Large intestine (tissue), 3 donors: ENCODE results near the gene BPIFB3. TPM values are rescaled to one million over a fixed set of nuclear protein-coding genes. Genes with fewer than 3 reads are reported as not detected.
"Not testable (repeated sequence)": the region's sequence is repeated elsewhere in the genome, so short reads cannot be mapped to it uniquely, and the experiment has no call there.

Experiments
- DNase-seq, 2 donors: peaks; one replicate each; pipeline versions ENCODE4 v3.0.0 to v3.0.0-alpha.2; 2013
- H3K27ac ChIP-seq: one replicate; pipeline ENCODE4 v1.5.1; 2013; ENCODE audit warnings: low read length
- H3K27me3 ChIP-seq: 2 replicates; pipeline ENCODE4 v1.6.1; 2013; ENCODE audit warnings: low read length; ENCODE audit not compliant: control insufficient read depth, insufficient read depth
- H3K36me3 ChIP-seq: 2 replicates; pipeline ENCODE4 v1.6.1; 2013; ENCODE audit warnings: low read length; ENCODE audit not compliant: control insufficient read depth, insufficient read depth
- H3K4me1 ChIP-seq: one replicate; pipeline ENCODE4 v1.6.1; 2013; ENCODE audit warnings: low read length; ENCODE audit not compliant: control insufficient read depth, insufficient read depth
- H3K4me3 ChIP-seq: one replicate; pipeline ENCODE4 v1.5.1; 2013; ENCODE audit warnings: low read length
- H3K9me3 ChIP-seq: one replicate; pipeline ENCODE4 v1.6.1; 2013; ENCODE audit warnings: mild to moderate bottlenecking, low read depth, low read length, moderate library complexity; ENCODE audit not compliant: control insufficient read depth
- WGBS: methylation state at CpG from one replicate; pipeline ENCODE4 v1.1.5; 2013; ENCODE audit warnings: low lambda C conversion rate; ENCODE audit not compliant: insufficient coverage; 5-methylcytosine and 5-hydroxymethylcytosine counted together
- polyA plus RNA-seq: library from polyadenylated mRNA; unstranded; fragments of 120-200 nt; gene quantifications from one replicate; pipeline ENCODE4 v1.2.1, GENCODE V29; 2013

BPIFB3 gene
- polyA plus RNA-seq, 1 donor, result not detected

DNA sequence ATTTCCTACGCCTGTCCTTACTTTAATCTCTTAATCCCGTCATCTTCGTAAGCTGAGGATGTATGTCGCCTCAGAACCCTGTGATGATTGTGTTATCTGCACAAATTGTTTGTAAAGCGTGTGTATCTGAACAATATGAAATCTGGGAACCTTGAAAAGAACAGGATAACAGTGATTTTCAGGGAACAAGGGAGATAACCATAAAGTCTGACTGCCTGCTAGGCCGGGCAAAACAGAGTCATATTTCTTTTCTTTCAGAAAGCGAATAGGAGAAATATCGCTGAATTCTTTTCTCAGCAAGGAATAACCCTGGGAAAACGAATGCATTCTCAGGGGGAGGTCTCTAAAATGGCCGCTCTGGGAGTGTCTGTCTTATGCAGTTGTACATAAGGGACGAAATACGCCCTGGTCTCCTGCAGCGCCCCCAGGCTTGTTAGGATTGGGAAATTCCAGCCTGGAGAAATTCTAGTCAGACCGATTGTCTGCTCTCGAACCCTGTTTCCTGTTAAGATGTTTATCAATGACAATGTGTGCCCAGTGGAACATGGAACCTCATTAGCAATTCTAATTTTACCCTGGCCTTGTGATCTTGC, 8.5 kb upstream of the BPIFB3 start:
- 100% methylated on average over 2 of the region's 15 CpGs for WGBS
- H3K36me3 ChIP-seq, DNase-seq: not testable (repeated sequence)

DNA sequence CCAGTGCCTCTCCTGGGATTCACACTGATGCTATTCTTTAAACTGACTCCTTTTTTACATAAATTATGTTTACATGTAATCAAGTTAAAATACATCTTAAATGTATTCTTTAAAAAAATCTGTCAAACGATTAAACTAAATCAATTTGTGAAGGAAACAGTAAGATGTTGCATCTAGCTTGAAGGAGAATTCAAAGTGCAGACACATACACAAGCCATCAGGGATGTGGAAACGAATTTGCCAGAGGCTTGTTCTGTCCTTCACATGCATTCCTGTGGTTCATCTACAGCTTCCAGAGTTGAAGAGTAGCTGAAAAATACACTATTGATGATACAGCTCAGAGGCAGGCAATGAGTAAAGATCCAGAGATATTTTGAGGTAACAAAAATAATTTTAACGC, 7.3 kb upstream of the BPIFB3 start:
- no peaks in the 10 kb centered on the region for H3K9me3 ChIP-seq
- WGBS, result no CpG with 5 or more reads among the region's 3 CpGs
- no peak overlapping the region for H3K4me3 ChIP-seq
- H3K27ac ChIP-seq, result no peak overlapping the region
- no peak for DNase-seq
- H3K36me3 ChIP-seq, result no peaks in the 10 kb centered on the region
- no peaks in the 10 kb centered on the region for H3K4me1 ChIP-seq
- no peaks in the 10 kb centered on the region for H3K27me3 ChIP-seq

More for the DNA sequence above, 8.5 kb upstream of the BPIFB3 start:
- not testable (repeated sequence) for H3K9me3 ChIP-seq, H3K4me3 ChIP-seq, H3K27me3 ChIP-seq, H3K4me1 ChIP-seq, H3K27ac ChIP-seq

DNA sequence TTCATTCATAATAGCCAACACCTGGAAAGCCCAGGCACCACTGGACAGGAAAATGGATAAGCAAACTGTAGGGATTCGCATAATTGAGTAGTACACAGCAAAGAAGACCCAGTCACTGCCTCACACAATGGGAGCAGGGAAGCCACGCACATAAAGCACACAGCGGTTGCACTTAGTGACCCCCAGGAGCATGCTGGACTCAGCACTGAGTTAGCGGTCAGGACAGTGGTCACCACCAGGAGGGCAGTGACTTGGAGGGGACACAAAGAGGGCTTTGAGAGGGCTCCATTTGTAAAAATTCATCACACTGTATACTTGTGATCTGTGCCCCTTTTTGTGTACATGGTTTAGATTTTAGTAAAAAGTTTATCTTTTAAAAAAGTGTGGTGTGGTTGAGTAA, 2.4 kb upstream of the BPIFB3 start:
- no CpG with 5 or more reads among the region's 4 CpGs for WGBS

DNA sequence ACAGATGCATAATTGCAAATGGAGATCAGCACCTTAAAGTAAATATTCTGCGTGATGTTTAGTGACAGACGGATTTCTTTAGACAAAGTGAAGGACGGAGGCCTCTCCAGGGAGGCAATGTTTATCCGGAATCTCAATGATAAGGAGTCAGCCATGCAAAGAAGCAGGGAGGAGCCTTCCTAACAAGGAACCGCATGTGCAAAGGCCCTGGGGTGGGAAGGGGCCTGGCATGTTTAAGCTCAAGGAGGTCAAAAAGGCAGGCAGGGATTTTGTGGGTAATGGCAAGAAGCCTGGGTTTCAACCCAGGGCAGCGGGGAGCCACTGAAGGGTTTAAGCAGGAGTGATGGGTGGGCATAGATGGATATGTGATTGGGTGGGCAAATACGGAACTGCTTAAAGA, 678 bp downstream of the BPIFB3 start:
- Histone ChIP-seq H3K4me1 (no peaks in the 10 kb centered on the region), H3K27me3 (no peaks in the 10 kb centered on the region), H3K4me3 (no peak overlapping the region), H3K36me3 (no peaks in the 10 kb centered on the region), H3K9me3 (no peaks in the 10 kb centered on the region), H3K27ac (no peak overlapping the region)
- DNase-seq, result no peak
- 60% methylated on average over 1 of the region's 7 CpGs for WGBS

More for the DNA sequence above, 2.4 kb upstream of the BPIFB3 start:
- Histone ChIP-seq H3K27ac (no peak overlapping the region), H3K36me3 (no peaks in the 10 kb centered on the region), H3K4me3 (no peak overlapping the region), H3K9me3 (no peaks in the 10 kb centered on the region), H3K27me3 (no peaks in the 10 kb centered on the region), H3K4me1 (no peaks in the 10 kb centered on the region)
- DNase-seq, result no peak

DNA sequence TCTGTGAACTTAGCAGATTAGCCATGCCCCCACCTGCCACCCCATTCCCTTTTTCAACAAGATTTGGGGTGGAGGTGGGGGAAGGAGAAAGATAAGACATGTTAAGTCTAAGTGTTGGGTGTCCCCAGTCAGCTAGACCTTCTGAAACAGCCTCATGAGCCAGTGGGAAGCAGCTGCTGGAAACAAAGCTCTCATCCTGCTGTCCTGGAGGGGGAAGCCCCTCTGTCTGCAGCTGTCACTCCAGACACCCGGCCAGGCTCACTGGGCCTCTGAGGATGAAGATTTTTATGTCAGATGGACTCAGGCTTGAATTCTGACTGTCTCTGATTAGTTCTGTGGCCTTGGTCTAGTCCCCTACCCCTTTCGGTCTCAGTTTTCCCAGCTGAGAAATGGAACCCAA, 1.1 kb downstream of the BPIFB3 start:
- WGBS, result no CpG with 5 or more reads among the region's 2 CpGs
- H3K27ac ChIP-seq, result no peak overlapping the region
- H3K36me3 ChIP-seq, result no peaks in the 10 kb centered on the region
- no peaks in the 10 kb centered on the region for H3K9me3 ChIP-seq
- no peaks in the 10 kb centered on the region for H3K27me3 ChIP-seq
- no peak for DNase-seq
- no peak overlapping the region for H3K4me3 ChIP-seq
- H3K4me1 ChIP-seq, result no peaks in the 10 kb centered on the region

DNA sequence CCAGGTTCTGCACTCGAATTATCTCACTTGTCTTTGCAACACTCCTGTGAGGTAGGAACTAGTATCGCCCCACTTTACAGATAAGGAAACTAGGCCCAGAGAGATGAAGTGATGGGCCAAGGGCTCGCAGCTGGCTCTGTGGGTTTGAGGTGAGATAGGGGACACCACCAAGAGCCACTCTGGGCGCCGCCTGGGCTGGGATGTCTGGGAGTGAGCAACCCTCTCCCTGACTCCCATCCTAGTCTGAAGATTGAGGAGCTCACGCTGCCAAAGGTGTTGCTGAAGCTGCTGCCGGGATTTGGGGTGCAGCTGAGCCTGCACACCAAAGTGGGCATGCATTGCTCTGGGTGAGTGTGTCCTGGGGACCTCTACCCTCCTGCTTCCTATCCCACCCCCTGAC, 5.4 kb downstream of the BPIFB3 start:
- Histone ChIP-seq H3K27me3 (no peaks in the 10 kb centered on the region), H3K4me3 (no peak overlapping the region), H3K27ac (no peak overlapping the region), H3K4me1 (no peaks in the 10 kb centered on the region), H3K9me3 (no peaks in the 10 kb centered on the region), H3K36me3 (no peaks in the 10 kb centered on the region)
- no CpG with 5 or more reads among the region's 7 CpGs for WGBS
- no peak for DNase-seq

DNA sequence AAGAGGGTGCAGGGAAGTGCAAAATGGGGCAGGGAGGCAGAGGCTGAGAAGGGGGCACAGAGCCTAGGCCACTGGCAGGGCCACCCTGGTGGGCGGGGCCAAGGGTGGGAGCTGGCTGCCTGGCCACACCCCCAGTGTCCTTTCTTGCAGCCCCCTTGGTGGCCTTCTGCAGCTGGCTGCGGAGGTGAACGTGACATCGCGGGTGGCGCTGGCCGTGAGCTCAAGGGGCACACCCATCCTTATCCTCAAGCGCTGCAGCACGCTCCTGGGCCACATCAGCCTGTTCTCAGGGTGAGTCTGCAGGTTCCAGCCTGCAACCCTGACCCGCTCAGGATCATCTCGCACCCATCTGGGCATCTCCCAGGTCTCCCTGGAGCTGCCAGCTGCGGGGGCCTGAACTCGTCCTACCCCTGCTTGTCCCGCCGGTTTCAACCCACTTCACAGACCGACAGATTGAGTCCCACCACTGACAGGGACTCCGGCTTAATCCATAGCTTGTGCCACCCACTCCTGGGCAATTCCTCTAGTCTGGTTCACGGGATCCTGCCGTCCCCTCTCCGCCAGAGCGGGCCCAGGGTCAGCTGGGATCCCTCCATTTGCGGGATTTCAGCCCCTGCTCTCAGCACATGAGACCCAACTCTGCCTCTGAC, 6.2 kb downstream of the BPIFB3 start:
- no peak overlapping the region for H3K4me3 ChIP-seq
- DNase-seq, result no peak

DNA sequence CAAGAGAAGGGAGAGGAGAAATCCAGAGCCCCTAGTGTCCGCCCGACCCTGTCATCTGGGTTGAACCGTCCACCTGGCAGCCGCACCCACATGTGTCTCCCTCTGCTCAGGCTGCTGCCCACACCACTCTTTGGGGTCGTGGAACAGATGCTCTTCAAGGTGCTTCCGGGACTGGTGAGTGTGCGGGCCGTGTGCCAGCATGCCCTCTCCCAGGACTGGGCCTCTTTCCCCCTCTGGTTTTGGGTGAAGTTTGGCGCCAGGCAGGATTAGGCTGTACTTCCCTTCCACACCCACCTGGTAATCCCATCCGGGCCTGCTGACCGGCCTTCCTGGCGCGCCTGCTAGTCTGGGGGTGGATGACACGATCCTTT, 7.9 kb downstream of the BPIFB3 start:
- Histone ChIP-seq H3K9me3 (no peaks in the 10 kb centered on the region), H3K4me3 (no peak overlapping the region), H3K4me1 (no peaks in the 10 kb centered on the region), H3K27ac (no peak overlapping the region), H3K27me3 (no peaks in the 10 kb centered on the region), H3K36me3 (no peaks in the 10 kb centered on the region)
- no peak for DNase-seq
- no CpG with 5 or more reads among the region's 14 CpGs for WGBS

More for the DNA sequence above, 6.2 kb downstream of the BPIFB3 start:
- H3K36me3 ChIP-seq, result no peaks in the 10 kb centered on the region
- no CpG with 5 or more reads among the region's 22 CpGs for WGBS
- H3K4me1 ChIP-seq, result no peaks in the 10 kb centered on the region
- H3K27me3 ChIP-seq, result no peaks in the 10 kb centered on the region
- H3K27ac ChIP-seq, result no peak overlapping the region
- no peaks in the 10 kb centered on the region for H3K9me3 ChIP-seq

DNA sequence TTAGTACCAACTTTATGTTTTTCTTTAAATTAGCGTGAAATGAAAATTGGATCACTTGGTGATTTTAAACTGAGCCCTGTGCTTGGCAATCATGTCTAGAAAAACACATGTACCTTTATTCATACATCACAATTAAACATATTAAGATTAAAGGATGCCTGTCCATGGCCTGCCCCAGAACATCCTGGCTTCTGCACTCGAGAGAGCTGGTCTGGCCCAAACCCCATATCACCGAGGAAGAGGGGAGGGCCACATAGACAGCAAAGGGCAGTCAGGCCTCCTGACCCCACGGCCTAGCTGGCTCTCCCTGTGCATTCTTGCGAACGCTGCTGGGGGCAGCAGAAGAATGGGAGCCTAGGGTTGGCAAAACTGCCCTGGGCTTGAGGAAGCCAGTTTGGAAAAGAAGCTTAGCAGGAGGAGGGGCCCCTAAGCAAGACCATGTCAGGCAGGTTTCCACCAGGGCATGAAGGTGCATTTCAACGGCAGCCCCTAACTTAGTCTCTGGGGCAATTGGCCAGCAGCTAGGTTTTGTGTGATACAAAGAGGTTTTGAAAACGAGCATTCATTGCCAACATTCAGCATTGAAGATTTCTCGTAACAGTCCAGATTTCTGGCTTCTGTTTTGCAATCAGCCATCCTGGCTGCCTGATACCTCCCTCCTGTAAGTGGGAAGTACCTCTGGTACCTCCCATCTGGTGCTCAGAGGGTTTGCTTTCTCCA, 8.6 kb downstream of the BPIFB3 start:
- WGBS, result no CpG with 5 or more reads among the region's 9 CpGs

DNA sequence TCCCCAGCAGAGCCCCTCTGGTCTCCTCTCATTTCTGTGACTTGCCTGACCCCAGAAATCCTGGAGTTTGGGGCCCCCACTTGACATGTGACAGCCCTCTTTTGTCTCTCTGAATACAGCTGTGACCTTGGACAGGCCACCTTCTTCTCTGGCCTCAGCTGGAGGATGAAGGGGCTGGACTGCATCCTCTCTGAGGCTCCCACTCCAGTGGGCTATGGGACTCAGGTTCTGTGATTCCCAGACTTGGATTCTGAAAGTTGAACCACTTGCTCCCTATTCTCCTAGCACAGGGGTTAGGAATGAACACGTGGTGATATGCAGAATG, 9.1 kb downstream of the BPIFB3 start:
- no CpG with 5 or more reads among the region's 1 CpG for WGBS
- H3K9me3 ChIP-seq, result no peaks in the 10 kb centered on the region
- H3K27ac ChIP-seq, result no peak overlapping the region
- no peak for DNase-seq
- H3K4me3 ChIP-seq, result no peak overlapping the region
- no peaks in the 10 kb centered on the region for H3K4me1 ChIP-seq
- H3K36me3 ChIP-seq, result no peaks in the 10 kb centered on the region
- no peaks in the 10 kb centered on the region for H3K27me3 ChIP-seq

More for the DNA sequence above, 8.6 kb downstream of the BPIFB3 start:
- Histone ChIP-seq H3K27ac (no peak overlapping the region), H3K4me1 (no peaks in the 10 kb centered on the region), H3K27me3 (no peaks in the 10 kb centered on the region), H3K4me3 (no peak overlapping the region), H3K36me3 (no peaks in the 10 kb centered on the region), H3K9me3 (no peaks in the 10 kb centered on the region)
- DNase-seq, result no peak
